SK-N-SH (cell line): ENCODE results near the gene ENOX1. TPM values are rescaled to one million over a fixed set of nuclear protein-coding genes. Genes with fewer than 3 reads are reported as not detected.

Source experiments
- CTCF ChIA-PET: fragments of 300-600, 350-600 bp; formaldehyde crosslinking; extraction: SDS; loops from one replicate; lab custom pipeline; 2021; lab: Yijun Ruan, JAX
- POLR2A ChIA-PET: fragments of 350-600 bp; sonication (Branson Sonifier 250); formaldehyde crosslinking; extraction: SDS; loops from one replicate; lab custom pipeline; 2020; ENCODE audit warnings: antibody characterized with exemption, inconsistent platforms; lab: Yijun Ruan, JAX
- DNase-seq: peaks from one replicate; pipeline ENCODE4 v3.0.0; 2012
- H2AFZ ChIP-seq: fragments of 200-600 bp; sonication (generic); 2 replicates; pipeline ENCODE4 v1.8.1; 2016; ENCODE audit warnings: antibody characterized with exemption, mild to moderate bottlenecking, low read depth
- H3F3A ChIP-seq: fragments of 200-600 bp; sonication (generic); replicated peaks from 2 replicates; pipeline ENCODE3; 2016; ENCODE audit warnings: antibody characterized with exemption, mild to moderate bottlenecking; ENCODE audit not compliant: insufficient read depth
- H3K27ac ChIP-seq, 2 experiments: fragments of 200-500 bp in 1 of 2; fragments of 200-600 bp in 1 of 2; sonication (Bioruptor generic) in 1 of 2; sonication (generic), shearing (Covaris generic) in 1 of 2; 2 replicates each; pipeline versions ENCODE4 v1.5.1 to v1.6.1; 2014 to 2016; ENCODE audit warnings: low read depth in 2 of 2, inconsistent platforms in 1 of 2, low read length in 1 of 2, mild to moderate bottlenecking in 1 of 2, mixed read lengths in 1 of 2
- H3K27me3 ChIP-seq: fragments of 200-600 bp; sonication (generic), shearing (Covaris generic); 2 replicates; pipeline ENCODE4 v1.6.1; 2016; ENCODE audit warnings: mixed run types; ENCODE audit not compliant: insufficient read depth
- H3K36me3 ChIP-seq, 2 experiments: fragments of 200-500 bp in 1 of 2; fragments of 200-600 bp in 1 of 2; sonication (Bioruptor generic) in 1 of 2; sonication (generic) in 1 of 2; replicated peaks in 1 of 2; 2 replicates each; pipeline versions ENCODE3 to v1.5.1; 2014 to 2016; ENCODE audit warnings: low read length in 1 of 2, mild to moderate bottlenecking in 1 of 2; ENCODE audit not compliant: insufficient read depth in 2 of 2, control insufficient read depth in 1 of 2
- H3K4me1 ChIP-seq, 2 experiments: fragments of 200-500 bp in 1 of 2; fragments of 200-600 bp in 1 of 2; sonication (Bioruptor generic) in 1 of 2; sonication (generic), shearing (Covaris generic) in 1 of 2; 2 replicates each; pipeline versions ENCODE4 v1.5.1 to v1.6.1; 2014 to 2016; ENCODE audit warnings: low read depth in 1 of 2, low read length in 1 of 2, mixed run types in 1 of 2; ENCODE audit not compliant: insufficient read depth in 2 of 2, control insufficient read depth in 1 of 2
- H3K4me2 ChIP-seq: fragments of 200-600 bp; sonication (generic), shearing (Covaris generic); 2 replicates; pipeline ENCODE4 v1.6.1; 2017; ENCODE audit warnings: mixed run types
- H3K4me3 ChIP-seq, 2 experiments: fragments of 200-500 bp in 1 of 2; fragments of 200-600 bp in 1 of 2; sonication (Bioruptor generic) in 1 of 2; sonication (generic), shearing (Covaris generic) in 1 of 2; 2 replicates each; pipeline versions ENCODE4 v1.5.1 to v1.8.1; 2014 to 2016; ENCODE audit warnings: low read depth in 2 of 2, inconsistent platforms in 1 of 2, low read length in 1 of 2, mild to moderate bottlenecking in 1 of 2, mixed read lengths in 1 of 2, moderate library complexity in 1 of 2
- H3K79me2 ChIP-seq: fragments of 200-600 bp; sonication (generic); 2 replicates; pipeline ENCODE4 v1.8.1; 2017; ENCODE audit warnings: mild to moderate bottlenecking; ENCODE audit not compliant: insufficient read depth
- H3K9ac ChIP-seq: fragments of 200-600 bp; sonication (generic); 2 replicates; pipeline ENCODE4 v1.6.1; 2017; ENCODE audit warnings: mixed run types
- H3K9me2 ChIP-seq: fragments of 200-600 bp; sonication (generic); 2 replicates; pipeline ENCODE4 v1.6.1; 2017; ENCODE audit warnings: mixed run types
- H3K9me3 ChIP-seq: fragments of 200-600 bp; sonication (generic); 2 replicates; pipeline ENCODE4 v1.6.1; 2017; ENCODE audit warnings: mixed run types, mild to moderate bottlenecking, moderate library complexity
- H4K20me1 ChIP-seq: fragments of 200-600 bp; sonication (generic); 2 replicates; pipeline ENCODE4 v1.6.1; 2017; ENCODE audit warnings: mild to moderate bottlenecking, mixed run types; ENCODE audit not compliant: insufficient read depth
- CHD2 ChIP-seq: fragments of 150-350 bp; IDR thresholded peaks from 2 replicates; pipeline ENCODE4 v1.6.1; 2018; ENCODE audit warnings: low read length; ENCODE audit not compliant: partially characterized antibody
- CTCF ChIP-seq: fragments of 200-600 bp; sonication (generic); IDR thresholded peaks from 2 replicates; pipeline ENCODE4 v1.6.1; 2017; ENCODE audit warnings: antibody characterized with exemption, mild to moderate bottlenecking, moderate library complexity
- ELF1 ChIP-seq: IDR thresholded peaks from 2 replicates; pipeline ENCODE4 v1.4.0; 2012
- EZH2phosphoT487 ChIP-seq: fragments of 200-600 bp; sonication (generic); IDR thresholded peaks from 2 replicates; pipeline ENCODE4 v1.6.1; 2017; ENCODE audit warnings: low read depth, mixed run types, mild to moderate bottlenecking, antibody characterized with exemption, moderate library complexity, borderline replicate concordance
- FOXJ3 ChIP-seq: sonication (generic); formaldehyde crosslinking; IDR thresholded peaks from 2 replicates; pipeline ENCODE4 v1.5.1; 2020; ENCODE audit warnings: mild to moderate bottlenecking, missing genetic modification reagents
- MEF2A ChIP-seq: IDR thresholded peaks from 2 replicates; pipeline ENCODE4 v1.4.0; 2012; ENCODE audit warnings: low read depth, borderline replicate concordance
- PBX3 ChIP-seq: IDR thresholded peaks from 2 replicates; pipeline ENCODE4; 2012
- WGBS: methylation state at CpG from one replicate; pipeline ENCODE4 v1.1.6; 2017; ENCODE audit warnings: low lambda C conversion rate; 5-methylcytosine and 5-hydroxymethylcytosine counted together
- polyA plus RNA-seq, 3 experiments: library from polyadenylated mRNA; depleted of rRNA; stranded (reverse); fragments of >200 nt; gene quantifications; 2 replicates each; pipeline ENCODE4 v1.2.3, GENCODE V29; 2012
- TF ChIP-seq, protein P1 (sequence below): IDR thresholded peaks from 2 replicates; pipeline ENCODE4 v1.4.0; 2012; ENCODE audit warnings: low read depth, borderline replicate concordance
- TF ChIP-seq, protein P2 (sequence below): IDR thresholded peaks from 2 replicates; pipeline ENCODE4 v1.6.1; 2012; ENCODE audit warnings: mild to moderate bottlenecking, low read depth, low read length, moderate library complexity

ENOX1 gene
- polyA plus RNA-seq, 1 of the 3 experiments (the other 2 are of a cell fraction), result 5.8 TPM

GRCh38 chr13:43191546-43191945 lies 595.2 kb downstream of the ENOX1 start:
- POLR2A ChIA-PET, result no interaction called here
- Histone ChIP-seq H3F3A (no peaks in the 10 kb centered on the region), H3K4me1 (peaks cover 0 to 6% of the 10 kb centered on the region in 2 experiments; a peak in 2 of 4 replicates), H3K27ac (no peak overlapping the region)
- CTCF ChIA-PET, result no interaction called here
- TF ChIP-seq PBX3 (no peak), CTCF (no peak), CHD2 (no peak), FOXJ3 (CRISPR knock-in tag) (no peak), ELF1 (no peak), EZH2phosphoT487 (no peak), MEF2A (no peak)
- TF ChIP-seq, protein P1, sequence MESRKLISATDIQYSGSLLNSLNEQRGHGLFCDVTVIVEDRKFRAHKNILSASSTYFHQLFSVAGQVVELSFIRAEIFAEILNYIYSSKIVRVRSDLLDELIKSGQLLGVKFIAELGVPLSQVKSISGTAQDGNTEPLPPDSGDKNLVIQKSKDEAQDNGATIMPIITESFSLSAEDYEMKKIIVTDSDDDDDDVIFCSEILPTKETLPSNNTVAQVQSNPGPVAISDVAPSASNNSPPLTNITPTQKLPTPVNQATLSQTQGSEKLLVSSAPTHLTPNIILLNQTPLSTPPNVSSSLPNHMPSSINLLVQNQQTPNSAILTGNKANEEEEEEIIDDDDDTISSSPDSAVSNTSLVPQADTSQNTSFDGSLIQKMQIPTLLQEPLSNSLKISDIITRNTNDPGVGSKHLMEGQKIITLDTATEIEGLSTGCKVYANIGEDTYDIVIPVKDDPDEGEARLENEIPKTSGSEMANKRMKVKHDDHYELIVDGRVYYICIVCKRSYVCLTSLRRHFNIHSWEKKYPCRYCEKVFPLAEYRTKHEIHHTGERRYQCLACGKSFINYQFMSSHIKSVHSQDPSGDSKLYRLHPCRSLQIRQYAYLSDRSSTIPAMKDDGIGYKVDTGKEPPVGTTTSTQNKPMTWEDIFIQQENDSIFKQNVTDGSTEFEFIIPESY, result no peak
- TF ChIP-seq, protein P2, sequence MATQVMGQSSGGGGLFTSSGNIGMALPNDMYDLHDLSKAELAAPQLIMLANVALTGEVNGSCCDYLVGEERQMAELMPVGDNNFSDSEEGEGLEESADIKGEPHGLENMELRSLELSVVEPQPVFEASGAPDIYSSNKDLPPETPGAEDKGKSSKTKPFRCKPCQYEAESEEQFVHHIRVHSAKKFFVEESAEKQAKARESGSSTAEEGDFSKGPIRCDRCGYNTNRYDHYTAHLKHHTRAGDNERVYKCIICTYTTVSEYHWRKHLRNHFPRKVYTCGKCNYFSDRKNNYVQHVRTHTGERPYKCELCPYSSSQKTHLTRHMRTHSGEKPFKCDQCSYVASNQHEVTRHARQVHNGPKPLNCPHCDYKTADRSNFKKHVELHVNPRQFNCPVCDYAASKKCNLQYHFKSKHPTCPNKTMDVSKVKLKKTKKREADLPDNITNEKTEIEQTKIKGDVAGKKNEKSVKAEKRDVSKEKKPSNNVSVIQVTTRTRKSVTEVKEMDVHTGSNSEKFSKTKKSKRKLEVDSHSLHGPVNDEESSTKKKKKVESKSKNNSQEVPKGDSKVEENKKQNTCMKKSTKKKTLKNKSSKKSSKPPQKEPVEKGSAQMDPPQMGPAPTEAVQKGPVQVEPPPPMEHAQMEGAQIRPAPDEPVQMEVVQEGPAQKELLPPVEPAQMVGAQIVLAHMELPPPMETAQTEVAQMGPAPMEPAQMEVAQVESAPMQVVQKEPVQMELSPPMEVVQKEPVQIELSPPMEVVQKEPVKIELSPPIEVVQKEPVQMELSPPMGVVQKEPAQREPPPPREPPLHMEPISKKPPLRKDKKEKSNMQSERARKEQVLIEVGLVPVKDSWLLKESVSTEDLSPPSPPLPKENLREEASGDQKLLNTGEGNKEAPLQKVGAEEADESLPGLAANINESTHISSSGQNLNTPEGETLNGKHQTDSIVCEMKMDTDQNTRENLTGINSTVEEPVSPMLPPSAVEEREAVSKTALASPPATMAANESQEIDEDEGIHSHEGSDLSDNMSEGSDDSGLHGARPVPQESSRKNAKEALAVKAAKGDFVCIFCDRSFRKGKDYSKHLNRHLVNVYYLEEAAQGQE, result no peak
- TF ChIP-seq, all 33 proteins: peak for 0
- Histone ChIP-seq H4K20me1 (no peaks in the 10 kb centered on the region), H3K9ac (no peak overlapping the region), H3K27me3 (no peaks in the 10 kb centered on the region), H3K4me3 (no peak overlapping the region), H3K9me2 (no peaks in the 10 kb centered on the region), H3K79me2 (no peaks in the 10 kb centered on the region), H2AFZ (no peak overlapping the region), H3K36me3 (no peaks in the 10 kb centered on the region), H3K4me2 (no peak overlapping the region), H3K9me3 (no peaks in the 10 kb centered on the region)
- no peak for DNase-seq
- 91% methylated on average over 1 of the region's 1 CpG for WGBS
